A549 (cell line): ENCODE measurements around the gene FAXDC2. TPM values are rescaled to one million over a fixed set of nuclear protein-coding genes. Genes with fewer than 3 reads are reported as not detected.
"Not testable (repeated sequence)": the region's sequence is repeated elsewhere in the genome, so short reads cannot be mapped to it uniquely, and the experiment has no call there.

Source experiments
- ATAC-seq, 2 experiments: fragments of 200-7000 bp in 1 of 2; fragments of >200 bp in 1 of 2; cut with Nextera tagmentation in 1 of 2; cut with Tn5 transposase in 1 of 2; 3 replicates each; pipeline versions ENCODE4 v1.8.0 to v1.9.1; 2018 to 2020; ENCODE audit warnings: mild to moderate bottlenecking in 1 of 2, moderate library complexity in 1 of 2
- CTCF ChIA-PET: fragments of 300-600 bp; sonication (Branson Sonifier 250); formaldehyde crosslinking; extraction: SDS; loops from one replicate; lab custom pipeline; 2021; ENCODE audit warnings: antibody characterized with exemption, inconsistent platforms; lab: Yijun Ruan, JAX
- POLR2A ChIA-PET: fragments of 350-600 bp; formaldehyde crosslinking; extraction: SDS; loops from one replicate; lab custom pipeline; 2021; ENCODE audit warnings: antibody characterized with exemption, inconsistent platforms; lab: Yijun Ruan, JAX
- DNase-seq, 2 experiments: peaks; one replicate each; pipeline versions ENCODE4 v3.0.0 to v3.0.0-alpha.2; 2011 to 2016; ENCODE audit warnings: low read depth in 1 of 2, low spot score in 1 of 2
- FAIRE-seq: peaks from 2 replicates; lab custom pipeline; 2011; peaks lifted over from hg19 to GRCh38; lab: Jason Lieb, UNC
- H3K27ac ChIP-seq, 2 experiments: fragments of >200 bp; sonication (Bioruptor Twin); formaldehyde crosslinking; 3 replicates each; pipeline ENCODE4 v1.5.1; 2016 to 2017
- H3K4me1 ChIP-seq: fragments of >200 bp; sonication (Bioruptor Twin); formaldehyde crosslinking; 3 replicates; pipeline ENCODE4 v1.6.1; 2016
- H3K4me2 ChIP-seq: fragments of >200 bp; sonication (Bioruptor Twin); formaldehyde crosslinking; 3 replicates; pipeline ENCODE4 v1.6.1; 2016
- H3K4me3 ChIP-seq: fragments of >200 bp; sonication (Bioruptor Twin); formaldehyde crosslinking; 3 replicates; pipeline ENCODE4 v1.5.1; 2016
- H3K9me3 ChIP-seq: fragments of >200 bp; sonication (Bioruptor Twin); formaldehyde crosslinking; 3 replicates; pipeline ENCODE4 v1.6.1; 2016
- EHF ChIP-seq: fragments of 250-450 bp; sonication (Bioruptor Pico); IDR thresholded peaks from 2 replicates; pipeline ENCODE4 v1.5.0; 2020; ENCODE audit warnings: mild to moderate bottlenecking
- FOSL2 ChIP-seq, 2 experiments: fragments of 450-650 bp in 1 of 2; fragments of >200 bp in 1 of 2; sonication (Bioruptor Twin) in 1 of 2; formaldehyde crosslinking; IDR thresholded peaks; 2 replicates each; pipeline versions ENCODE4 v1.5.0 to v1.6.1; 2016 to 2020; ENCODE audit warnings: mild to moderate bottlenecking in 1 of 2, moderate library complexity in 1 of 2
- GATA3 ChIP-seq: IDR thresholded peaks from 2 replicates; pipeline ENCODE4 v1.6.1; 2012; ENCODE audit warnings: borderline replicate concordance
- HEYL ChIP-seq: fragments of 250-450 bp; sonication (Bioruptor Pico); IDR thresholded peaks from 2 replicates; pipeline ENCODE4 v1.8.0; 2021; ENCODE audit warnings: mild to moderate bottlenecking, moderate library complexity
- HOXB13 ChIP-seq: fragments of 250-450 bp; sonication (Bioruptor Pico); IDR thresholded peaks from 2 replicates; pipeline ENCODE4 v1.5.0; 2020; ENCODE audit warnings: low read depth, mild to moderate bottlenecking, moderate library complexity
- HOXB5 ChIP-seq: fragments of 250-450 bp; sonication (Bioruptor Pico); IDR thresholded peaks from 2 replicates; pipeline ENCODE4 v1.5.0; 2020; ENCODE audit warnings: mild to moderate bottlenecking, moderate library complexity
- KDM5A ChIP-seq: fragments of 200-600 bp; sonication (generic); IDR thresholded peaks from 2 replicates; pipeline ENCODE4 v1.6.1; 2016; ENCODE audit warnings: antibody characterized with exemption, mild to moderate bottlenecking
- MAZ ChIP-seq: fragments of 150-350 bp; IDR thresholded peaks from 2 replicates; pipeline ENCODE4 v1.6.1; 2014; ENCODE audit warnings: antibody characterized with exemption, low read depth, low read length, borderline replicate concordance
- MYC ChIP-seq: IDR thresholded peaks from 2 replicates; pipeline ENCODE4 v1.6.1; 2012; ENCODE audit warnings: mild to moderate bottlenecking, inconsistent platforms, low read length, improper control_type of control experiment, borderline replicate concordance
- NFE2L2 ChIP-seq: fragments of 150-350 bp; conservative IDR thresholded peaks from 2 replicates; pipeline ENCODE4 v1.6.1; 2014; ENCODE audit warnings: low read length
- POLR2AphosphoS2 ChIP-seq: conservative IDR thresholded peaks from 2 replicates; pipeline ENCODE4 v1.6.1; 2012; ENCODE audit warnings: low read length, improper control_type of control experiment, inconsistent platforms
- ZC3H11A ChIP-seq: fragments of 450-650 bp; IDR thresholded peaks from 2 replicates; pipeline ENCODE4 v1.6.1; 2014; ENCODE audit warnings: antibody characterized with exemption, mild to moderate bottlenecking
- WGBS: methylation state at CpG from one replicate; pipeline ENCODE4 v1.1.6; 2017; ENCODE audit errors: missing lambda C conversion rate; 5-methylcytosine and 5-hydroxymethylcytosine counted together
- polyA plus RNA-seq, 4 experiments: library from polyadenylated mRNA; depleted of rRNA in 3 of 4; stranded (reverse); fragments of >200 nt; fragmentation: RNase III in 1 of 4; extraction: RNeasy Plus Mini Kit Qiagen cat#74134 plus additional on column Dnase treatment in 1 of 4; gene quantifications; 2 replicates in 3 of 4; 3 replicates in 1 of 4; pipeline ENCODE4 v1.2.3, GENCODE V29; 2011 to 2017
- TF ChIP-seq, protein P1 (sequence below): fragments of >200 bp; sonication (Bioruptor Twin); formaldehyde crosslinking; IDR thresholded peaks from 3 replicates; pipeline ENCODE4 v1.6.1; 2016
- TF ChIP-seq, protein P2 (sequence below): IDR thresholded peaks from 2 replicates; pipeline ENCODE4 v1.6.1; 2012
- TF ChIP-seq, protein P3 (sequence below): fragments of 250-450 bp; sonication (Bioruptor Pico); IDR thresholded peaks from 2 replicates; pipeline ENCODE4 v1.5.0; 2020; ENCODE audit warnings: low read depth, mild to moderate bottlenecking, moderate library complexity
- TF ChIP-seq, protein P4 (sequence below): IDR thresholded peaks from 2 replicates; pipeline ENCODE4 v1.6.1; 2012
- TF ChIP-seq, protein P5 (sequence below): IDR thresholded peaks from 2 replicates; pipeline ENCODE4 v1.6.1; 2012; ENCODE audit warnings: low read depth, borderline replicate concordance
- TF ChIP-seq, protein P6 (sequence below): fragments of >200 bp; sonication (Bioruptor Twin); formaldehyde crosslinking; IDR thresholded peaks from 2 replicates; pipeline ENCODE4 v1.6.1; 2016

FAXDC2 gene
- polyA plus RNA-seq, 2 of the 4 experiments (the other 2 are of a cell fraction), result 0.14 to 0.94 TPM

DNA sequence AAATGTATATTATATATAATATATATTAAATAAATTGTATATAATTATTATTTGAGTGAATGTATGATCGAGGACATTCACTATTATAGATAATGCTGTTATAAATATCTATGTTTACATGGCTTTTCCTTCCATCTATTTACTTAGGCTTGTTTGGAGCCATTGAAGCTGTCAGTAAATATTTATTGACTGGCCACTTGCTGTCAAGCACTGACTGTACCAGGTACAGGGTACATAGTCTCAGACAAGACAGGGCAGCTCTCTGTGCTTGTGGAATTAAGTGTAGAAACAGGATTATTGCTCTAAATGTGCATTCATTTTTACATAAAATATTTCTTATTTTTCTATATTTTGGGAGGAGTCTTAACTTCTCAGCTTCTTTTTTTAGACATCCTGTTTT is 16.4 kb downstream of the FAXDC2 start:
- no peak for FAIRE-seq
- H3K4me3 ChIP-seq, result no peak overlapping the region
- no peak overlapping the region for H3K27ac ChIP-seq
- no peak for DNase-seq
- WGBS, result 27% methylated on average over 1 of the region's 1 CpG
- TF ChIP-seq ZC3H11A (no peak), KDM5A (no peak), GATA3 (no peak), NFE2L2 (no peak), HOXB5 (no peak), POLR2AphosphoS2 (no peak), HOXB13 (CRISPR knock-in tag) (no peak), EHF (no peak), MAZ (no peak)
- TF ChIP-seq, protein P1, sequence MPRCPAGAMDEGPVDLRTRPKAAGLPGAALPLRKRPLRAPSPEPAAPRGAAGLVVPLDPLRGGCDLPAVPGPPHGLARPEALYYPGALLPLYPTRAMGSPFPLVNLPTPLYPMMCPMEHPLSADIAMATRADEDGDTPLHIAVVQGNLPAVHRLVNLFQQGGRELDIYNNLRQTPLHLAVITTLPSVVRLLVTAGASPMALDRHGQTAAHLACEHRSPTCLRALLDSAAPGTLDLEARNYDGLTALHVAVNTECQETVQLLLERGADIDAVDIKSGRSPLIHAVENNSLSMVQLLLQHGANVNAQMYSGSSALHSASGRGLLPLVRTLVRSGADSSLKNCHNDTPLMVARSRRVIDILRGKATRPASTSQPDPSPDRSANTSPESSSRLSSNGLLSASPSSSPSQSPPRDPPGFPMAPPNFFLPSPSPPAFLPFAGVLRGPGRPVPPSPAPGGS, result no peak
- TF ChIP-seq, protein P2, sequence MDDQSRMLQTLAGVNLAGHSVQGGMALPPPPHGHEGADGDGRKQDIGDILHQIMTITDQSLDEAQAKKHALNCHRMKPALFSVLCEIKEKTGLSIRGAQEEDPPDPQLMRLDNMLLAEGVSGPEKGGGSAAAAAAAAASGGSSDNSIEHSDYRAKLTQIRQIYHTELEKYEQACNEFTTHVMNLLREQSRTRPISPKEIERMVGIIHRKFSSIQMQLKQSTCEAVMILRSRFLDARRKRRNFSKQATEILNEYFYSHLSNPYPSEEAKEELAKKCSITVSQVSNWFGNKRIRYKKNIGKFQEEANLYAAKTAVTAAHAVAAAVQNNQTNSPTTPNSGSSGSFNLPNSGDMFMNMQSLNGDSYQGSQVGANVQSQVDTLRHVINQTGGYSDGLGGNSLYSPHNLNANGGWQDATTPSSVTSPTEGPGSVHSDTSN, result no peak
- TF ChIP-seq, protein P3, sequence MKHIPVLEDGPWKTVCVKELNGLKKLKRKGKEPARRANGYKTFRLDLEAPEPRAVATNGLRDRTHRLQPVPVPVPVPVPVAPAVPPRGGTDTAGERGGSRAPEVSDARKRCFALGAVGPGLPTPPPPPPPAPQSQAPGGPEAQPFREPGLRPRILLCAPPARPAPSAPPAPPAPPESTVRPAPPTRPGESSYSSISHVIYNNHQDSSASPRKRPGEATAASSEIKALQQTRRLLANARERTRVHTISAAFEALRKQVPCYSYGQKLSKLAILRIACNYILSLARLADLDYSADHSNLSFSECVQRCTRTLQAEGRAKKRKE (CRISPR knock-in tag), result no peak
- TF ChIP-seq, protein P4, sequence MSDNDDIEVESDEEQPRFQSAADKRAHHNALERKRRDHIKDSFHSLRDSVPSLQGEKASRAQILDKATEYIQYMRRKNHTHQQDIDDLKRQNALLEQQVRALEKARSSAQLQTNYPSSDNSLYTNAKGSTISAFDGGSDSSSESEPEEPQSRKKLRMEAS, result no peak
- H3K4me1 ChIP-seq, result peaks cover 28% of the 10 kb centered on the region
- ChIA-PET POLR2A (interaction anchor here (1.9 kb wide), 1 partner anchor 24 kb away, joined by 14 read pairs; the partner anchor contains the start of gene CNOT8), CTCF (interaction anchor here (1.0 to 2.7 kb wide), 3 partner anchors 10 to 366 kb away, joined by 3 to 17 read pairs (median 3); no protein-coding TSS in a partner anchor)
- no peaks in the 10 kb centered on the region for H3K9me3 ChIP-seq
- ATAC-seq, result no peak
- no peak overlapping the region for H3K4me2 ChIP-seq

DNA sequence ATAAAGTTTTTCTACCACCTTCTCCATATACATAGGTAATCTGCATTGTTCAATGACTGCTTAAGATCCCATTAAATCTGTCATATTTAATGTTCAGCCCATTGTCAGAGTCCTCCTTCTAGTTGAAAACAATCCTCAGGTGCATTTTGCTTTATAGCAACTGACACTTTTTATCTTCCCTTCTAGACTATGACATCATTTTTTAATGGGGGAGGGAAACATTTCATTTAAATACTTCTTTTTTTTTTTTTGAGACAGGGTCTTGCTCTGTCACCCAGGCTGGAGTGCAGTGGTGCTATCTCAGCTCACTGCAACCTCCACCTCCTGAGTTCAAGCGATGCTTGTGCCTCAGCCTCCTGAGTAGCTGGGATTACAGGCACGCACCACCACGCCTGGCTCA is 17.6 kb downstream of the FAXDC2 start:
- H3K4me1 ChIP-seq, result peaks cover 37% of the 10 kb centered on the region
- FAIRE-seq, DNase-seq, ATAC-seq, H3K27ac ChIP-seq, POLR2A ChIA-PET, H3K4me3 ChIP-seq, H3K9me3 ChIP-seq, H3K4me2 ChIP-seq: not testable (repeated sequence)
- WGBS, result 98% methylated on average over 3 of the region's 3 CpGs
- CTCF ChIA-PET, result interaction anchor here (1.3 to 2.7 kb wide), 2 partner anchors 21 to 183 kb away, joined by 3 to 17 read pairs; no protein-coding TSS in a partner anchor

DNA sequence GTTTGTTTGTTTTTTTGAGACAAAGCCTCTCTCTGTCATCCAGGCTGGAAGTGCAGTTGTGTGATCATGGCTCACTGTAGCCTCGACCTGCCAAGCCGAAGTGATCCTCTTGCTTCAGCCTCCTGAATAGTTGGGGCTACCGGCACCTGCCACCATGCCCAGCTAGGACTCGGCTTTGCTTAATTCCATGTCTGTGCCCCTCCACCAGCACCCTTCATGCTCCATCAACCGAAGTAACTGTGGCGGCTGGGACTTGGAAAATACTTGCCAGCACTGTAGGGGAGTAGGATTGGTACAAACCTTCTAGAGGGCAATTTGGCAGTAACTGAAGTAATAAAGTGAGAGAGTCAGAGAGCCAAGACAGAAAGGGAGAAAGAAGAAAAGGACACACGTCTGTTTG is 19.0 kb downstream of the FAXDC2 start:
- no peaks in the 10 kb centered on the region for H3K9me3 ChIP-seq
- TF ChIP-seq, protein P5, sequence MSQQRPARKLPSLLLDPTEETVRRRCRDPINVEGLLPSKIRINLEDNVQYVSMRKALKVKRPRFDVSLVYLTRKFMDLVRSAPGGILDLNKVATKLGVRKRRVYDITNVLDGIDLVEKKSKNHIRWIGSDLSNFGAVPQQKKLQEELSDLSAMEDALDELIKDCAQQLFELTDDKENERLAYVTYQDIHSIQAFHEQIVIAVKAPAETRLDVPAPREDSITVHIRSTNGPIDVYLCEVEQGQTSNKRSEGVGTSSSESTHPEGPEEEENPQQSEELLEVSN, result no peak
- TF ChIP-seq FOSL2 (IDR thresholded peaks at IDR 0.05) (no peak), FOSL2 (CRISPR knock-in tag; IDR thresholded peaks at IDR 0.05) (no peak), MYC (no peak), NFE2L2 (no peak), ZC3H11A (no peak), HEYL (CRISPR knock-in tag) (no peak)
- TF ChIP-seq, protein P6, sequence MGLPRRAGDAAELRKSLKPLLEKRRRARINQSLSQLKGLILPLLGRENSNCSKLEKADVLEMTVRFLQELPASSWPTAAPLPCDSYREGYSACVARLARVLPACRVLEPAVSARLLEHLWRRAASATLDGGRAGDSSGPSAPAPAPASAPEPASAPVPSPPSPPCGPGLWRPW, result no peak
- TF ChIP-seq, protein P2, result no peak
- ATAC-seq (no peak), FAIRE-seq (no peak), DNase-seq (no peak)
- CTCF ChIA-PET, result no interaction called here
- no peak overlapping the region for H3K4me2 ChIP-seq
- H3K27ac ChIP-seq, result no peak overlapping the region
- no peak overlapping the region for H3K4me3 ChIP-seq
- POLR2A ChIA-PET, result no interaction called here
- H3K4me1 ChIP-seq, result peaks cover 37% of the 10 kb centered on the region
- WGBS, result 91% methylated on average over 7 of the region's 7 CpGs
